B cell (primary cell): ENCODE results near the gene NONO. TPM values are rescaled to one million over a fixed set of nuclear protein-coding genes. Genes with fewer than 3 reads are reported as not detected.

Experiments used
- ATAC-seq: fragments of 200-7000 bp; cut with Tn5 transposase; one replicate; pipeline ENCODE4 v1.10.0; 2021; ENCODE audit warnings: low read depth, mild to moderate bottlenecking, moderate number of reproducible peaks, moderate library complexity
- CTCF ChIA-PET: fragments of 350-600 bp; sonication (Branson Sonifier 250); formaldehyde crosslinking; loops from one replicate; lab custom pipeline; 2021; ENCODE audit warnings: antibody characterized with exemption, inconsistent platforms; lab: Charles Lee
- POLR2A ChIA-PET: fragments of 350-600 bp; sonication (Branson Sonifier 250); formaldehyde crosslinking; loops from one replicate; lab custom pipeline; 2021; ENCODE audit warnings: antibody characterized with exemption; lab: Charles Lee
- DNase-seq: peaks from one replicate; pipeline ENCODE4 v3.0.0; 2013
- H2AFZ ChIP-seq: 2 replicates; pipeline ENCODE4 v1.6.1; 2012; ENCODE audit warnings: mild to moderate bottlenecking, low read depth, low read length; ENCODE audit not compliant: insufficient read depth, poor library complexity, severe bottlenecking
- H3K27ac ChIP-seq, 2 donors: 1 replicate in 1 of 2; 2 replicates in 1 of 2; pipeline ENCODE4 v1.5.1; 2012 to 2013; ENCODE audit warnings: low read length in 2 of 2, mild to moderate bottlenecking in 2 of 2, moderate library complexity in 1 of 2
- H3K27me3 ChIP-seq, 4 experiments: fragments of 200-600 bp in 1 of 4; sonication (generic) in 1 of 4; replicated peaks in 1 of 4; 1 replicate in 2 of 4; 2 replicates in 2 of 4; pipeline versions ENCODE4 v1.6.1 to v1.7.0; 2013 to 2016; ENCODE audit warnings: low read length in 3 of 4, mild to moderate bottlenecking in 2 of 4, mixed read lengths in 1 of 4, moderate library complexity in 1 of 4; ENCODE audit not compliant: insufficient read depth in 4 of 4, control insufficient read depth in 3 of 4; ENCODE audit errors: control extremely low read depth in 1 of 4
- H3K36me3 ChIP-seq, 2 experiments: replicated peaks in 1 of 2; 1 replicate in 1 of 2; 2 replicates in 1 of 2; pipeline versions ENCODE4 v1.6.1 to v1.7.1; 2013; ENCODE audit warnings: low read length in 1 of 2; ENCODE audit not compliant: insufficient read depth in 2 of 2, control insufficient read depth in 1 of 2; ENCODE audit errors: control extremely low read depth in 1 of 2, extremely low read depth in 1 of 2
- H3K4me1 ChIP-seq, 2 donors: fragments of 200-600 bp in 1 of 2; sonication (generic) in 1 of 2; 1 replicate in 1 of 2; 2 replicates in 1 of 2; pipeline versions ENCODE4 v1.5.1 to v1.6.1; 2013 to 2017; ENCODE audit warnings: low read length in 2 of 2; ENCODE audit not compliant: control insufficient read depth in 2 of 2, insufficient read depth in 2 of 2
- H3K4me2 ChIP-seq: replicated peaks from 2 replicates; pipeline ENCODE3; 2012; ENCODE audit warnings: mild to moderate bottlenecking, low read depth, low read length; ENCODE audit not compliant: poor library complexity, severe bottlenecking
- H3K4me3 ChIP-seq, 5 experiments: fragments of 200-600 bp in 1 of 5; sonication (generic) in 1 of 5; 1 replicate in 3 of 5; 2 replicates in 2 of 5; pipeline versions ENCODE4 v1.5.1 to v1.7.0; 2011 to 2016; ENCODE audit warnings: low read length in 4 of 5, mild to moderate bottlenecking in 4 of 5, low read depth in 2 of 5, control low read depth in 1 of 5, moderate library complexity in 1 of 5; ENCODE audit not compliant: insufficient read depth in 1 of 5; ENCODE audit errors: control extremely low read depth in 1 of 5, extremely low read depth in 1 of 5
- H3K79me2 ChIP-seq: fragments of 200-600 bp; sonication (generic); one replicate; pipeline ENCODE4 v1.6.0; 2016; ENCODE audit warnings: low read length; ENCODE audit not compliant: control insufficient read depth, insufficient read depth
- H3K9ac ChIP-seq: fragments of 200-600 bp; sonication (generic); 2 replicates; pipeline ENCODE4 v1.6.1; 2017; ENCODE audit warnings: mild to moderate bottlenecking, low read length, moderate library complexity
- H3K9me3 ChIP-seq, 3 donors: one replicate each; pipeline versions ENCODE4 v1.6.1 to v1.7.1; 2013; ENCODE audit warnings: low read length in 2 of 3; ENCODE audit not compliant: control insufficient read depth in 2 of 3, insufficient read depth in 1 of 3; ENCODE audit errors: control extremely low read depth in 1 of 3
- H4K20me1 ChIP-seq: 2 replicates; pipeline ENCODE4 v1.6.0; 2012; ENCODE audit warnings: mild to moderate bottlenecking, low read length; ENCODE audit not compliant: insufficient read depth, control insufficient read depth, poor library complexity, severe bottlenecking
- H3K27ac Mint-ChIP-seq: one replicate; pipeline ENCODE4 v1.8.0; 2021; ENCODE audit warnings: mixed read lengths
- H3K27me3 Mint-ChIP-seq: one replicate; pipeline ENCODE4 v1.8.0; 2021; ENCODE audit warnings: mixed read lengths
- H3K4me1 Mint-ChIP-seq: one replicate; pipeline ENCODE4 v1.8.0; 2021; ENCODE audit warnings: mixed read lengths
- H3K4me3 Mint-ChIP-seq: one replicate; pipeline ENCODE4 v1.8.0; 2021; ENCODE audit warnings: mixed read lengths
- H3K9me3 Mint-ChIP-seq: one replicate; pipeline ENCODE4 v1.8.0; 2022; ENCODE audit warnings: mixed read lengths; ENCODE audit not compliant: insufficient read depth
- EZH2 ChIP-seq: IDR thresholded peaks from 2 replicates; pipeline ENCODE4 v1.6.1; 2012; ENCODE audit warnings: borderline replicate concordance, low read depth, mild to moderate bottlenecking, moderate library complexity, low read length; ENCODE audit not compliant: insufficient read depth, poor library complexity, severe bottlenecking
- WGBS: methylation state at CpG from one replicate; pipeline ENCODE4 v1.1.5; 2013; ENCODE audit warnings: missing lambda C conversion rate; ENCODE audit not compliant: insufficient coverage; 5-methylcytosine and 5-hydroxymethylcytosine counted together
- intact Hi-C: fragments of 100-400 bp; cut with micrococcal nuclease; formaldehyde crosslinking; loops from one replicate; pipeline ENCODE4 v1.10.0; 2022
- polyA minus RNA-seq: library from RNA; depleted of rRNA, polyadenylated mRNA; stranded (reverse); fragments of >200 nt; gene quantifications from 2 replicates; pipeline ENCODE4 v1.2.3, GENCODE V29; 2012
- polyA plus RNA-seq: library from polyadenylated mRNA; depleted of rRNA; stranded (reverse); fragments of >200 nt; gene quantifications from 2 replicates; pipeline ENCODE4 v1.2.3, GENCODE V29; 2012
- total RNA-seq, 2 donors: library from RNA; stranded (reverse); fragments of 120-200 nt in 1 of 2; gene quantifications; 1 replicate in 1 of 2; 2 replicates in 1 of 2; pipeline versions ENCODE4 v1.2.3 to v1.2.4, GENCODE V29; 2013 to 2022
- TF ChIP-seq, protein P1 (sequence below): fragments of 200-600 bp; IDR thresholded peaks from one replicate; pipeline ENCODE4 v1.8.0; 2022; ENCODE audit warnings: antibody characterized with exemption, mild to moderate bottlenecking

The NONO gene, protein sequence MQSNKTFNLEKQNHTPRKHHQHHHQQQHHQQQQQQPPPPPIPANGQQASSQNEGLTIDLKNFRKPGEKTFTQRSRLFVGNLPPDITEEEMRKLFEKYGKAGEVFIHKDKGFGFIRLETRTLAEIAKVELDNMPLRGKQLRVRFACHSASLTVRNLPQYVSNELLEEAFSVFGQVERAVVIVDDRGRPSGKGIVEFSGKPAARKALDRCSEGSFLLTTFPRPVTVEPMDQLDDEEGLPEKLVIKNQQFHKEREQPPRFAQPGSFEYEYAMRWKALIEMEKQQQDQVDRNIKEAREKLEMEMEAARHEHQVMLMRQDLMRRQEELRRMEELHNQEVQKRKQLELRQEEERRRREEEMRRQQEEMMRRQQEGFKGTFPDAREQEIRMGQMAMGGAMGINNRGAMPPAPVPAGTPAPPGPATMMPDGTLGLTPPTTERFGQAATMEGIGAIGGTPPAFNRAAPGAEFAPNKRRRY
- total RNA-seq = 286 TPM in 2 replicates
- total RNA-seq (2013) = 290 TPM
- polyA plus RNA-seq = 112 and 181 TPM in 2 replicates
- polyA minus RNA-seq = 173 and 206 TPM in 2 replicates

DNA sequence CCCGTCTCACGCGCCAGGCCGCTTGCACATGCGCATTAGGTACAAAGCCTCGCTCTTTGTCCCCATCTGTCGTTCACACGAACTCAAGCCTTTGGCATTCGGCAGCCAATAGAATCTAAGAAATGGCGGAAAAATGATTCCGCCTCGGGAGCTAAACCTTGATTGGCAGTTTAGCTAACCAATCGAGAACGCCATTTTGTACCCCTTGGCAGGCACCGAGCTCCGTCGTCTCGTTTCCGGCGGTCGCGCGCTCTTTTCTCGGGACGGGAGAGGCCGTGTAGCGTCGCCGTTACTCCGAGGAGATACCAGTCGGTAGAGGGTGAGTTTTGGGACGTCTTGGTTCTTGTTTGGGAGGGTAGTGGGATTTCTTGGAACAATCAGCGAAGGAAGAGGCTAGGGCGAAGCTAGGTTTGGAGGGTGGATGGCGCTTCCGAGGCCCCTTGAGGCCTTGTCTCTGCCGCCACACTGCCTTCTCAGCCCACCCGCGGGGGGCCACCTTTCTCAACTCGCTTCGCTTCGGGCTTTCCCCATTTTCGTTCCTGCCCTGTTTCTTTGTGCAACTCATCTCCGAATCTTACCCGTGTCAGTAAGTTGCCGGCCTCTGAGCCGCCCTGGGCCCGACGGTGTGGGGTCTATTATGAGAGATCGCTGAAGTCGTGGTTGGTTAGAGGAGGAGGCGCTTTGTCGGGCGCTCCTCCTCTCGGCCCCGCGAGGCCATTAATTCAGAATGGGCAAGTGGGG is at the start of gene NONO:
Gene NONO, plus strand, starts transcription at position 233 of the 741 bp plus-strand sequence. CDS start 7,003 bp downstream, outside the sequence.
- Mint-ChIP-seq H3K4me1 (peaks cover 23% of the 10 kb centered on the region), H3K4me3 (peak within 1 kb of the TSS; percentile 95), H3K27me3 (no peaks in the 10 kb centered on the region), H3K27ac (peak within 1 kb of the TSS; percentile 98), H3K9me3 (no peaks in the 10 kb centered on the region)
- ChIA-PET POLR2A (interaction anchor here (0.5 to 1.8 kb wide), 6 partner anchors 21 to 962 kb away, joined by 3 to 40 read pairs (median 14); partner anchors contain the start of genes TAF1 and ZMYM3), CTCF (interaction anchor here (0.9 to 2.1 kb wide), 7 partner anchors 29 to 104 kb away, joined by 3 to 14 read pairs (median 4); partner anchors contain the start of genes TAF1 and ZMYM3)
- Histone ChIP-seq H3K9me3 (no peaks in the 10 kb centered on the region), H3K27ac (peak within 1 kb of the TSS; percentile 94 to 95), H3K36me3 (no peaks in the 10 kb centered on the region), H3K4me3 (peak within 1 kb of the TSS; percentile 55 to 83 (median 68)), H3K9ac (peak within 1 kb of the TSS; percentile 84), H3K4me1 (peaks cover 16 to 21% of the 10 kb centered on the region in 2 donors), H3K79me2 (peaks cover 43% of the 10 kb centered on the region), H2AFZ (peak within 1 kb of the TSS; percentile 82), H3K4me2 (peak within 1 kb of the TSS; percentile 76), H3K27me3 (no peaks in the 10 kb centered on the region), H4K20me1 (peaks cover 6% of the 10 kb centered on the region)
- TF ChIP-seq EZH2 = no peak
- TF ChIP-seq, protein P1, sequence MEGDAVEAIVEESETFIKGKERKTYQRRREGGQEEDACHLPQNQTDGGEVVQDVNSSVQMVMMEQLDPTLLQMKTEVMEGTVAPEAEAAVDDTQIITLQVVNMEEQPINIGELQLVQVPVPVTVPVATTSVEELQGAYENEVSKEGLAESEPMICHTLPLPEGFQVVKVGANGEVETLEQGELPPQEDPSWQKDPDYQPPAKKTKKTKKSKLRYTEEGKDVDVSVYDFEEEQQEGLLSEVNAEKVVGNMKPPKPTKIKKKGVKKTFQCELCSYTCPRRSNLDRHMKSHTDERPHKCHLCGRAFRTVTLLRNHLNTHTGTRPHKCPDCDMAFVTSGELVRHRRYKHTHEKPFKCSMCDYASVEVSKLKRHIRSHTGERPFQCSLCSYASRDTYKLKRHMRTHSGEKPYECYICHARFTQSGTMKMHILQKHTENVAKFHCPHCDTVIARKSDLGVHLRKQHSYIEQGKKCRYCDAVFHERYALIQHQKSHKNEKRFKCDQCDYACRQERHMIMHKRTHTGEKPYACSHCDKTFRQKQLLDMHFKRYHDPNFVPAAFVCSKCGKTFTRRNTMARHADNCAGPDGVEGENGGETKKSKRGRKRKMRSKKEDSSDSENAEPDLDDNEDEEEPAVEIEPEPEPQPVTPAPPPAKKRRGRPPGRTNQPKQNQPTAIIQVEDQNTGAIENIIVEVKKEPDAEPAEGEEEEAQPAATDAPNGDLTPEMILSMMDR = no peak
- intact Hi-C loops = loop anchor here (1.0 kb wide), 5 partner anchors 29 to 215 kb away; partner anchors contain the start of genes MED12, SNX12, TAF1 and ZMYM3
- peak; percentile 96 for DNase-seq
- 0% methylated on average over 43 of the region's 57 CpGs for WGBS
- peak; percentile 91 for ATAC-seq
